Measurements from ENCODE around the gene SAE1. TPM values are rescaled to one million over a fixed set of nuclear protein-coding genes. Genes with fewer than 3 reads are reported as not detected.

Gene SAE1
- total RNA-seq (81.4 TPM), polyA plus RNA-seq (115 TPM)

GRCh38 chr19:47130589-47131227, at the start of gene SAE1:
SAE1 (plus strand) TSS chr19:47130835; CDS start chr19:47130931, 96 bp downstream.
- H3K27ac ChIP-seq (ENCODE audit: low read depth), result peak within 1 kb of the TSS; percentile 96
- H3K4me3 ChIP-seq (ENCODE audit: low read depth, low read length), result peak within 1 kb of the TSS; percentile 89
- peak; percentile 89 for DNase-seq (ENCODE audit: extremely low spot score)
- WGBS, result under 1% methylated on average over 51 of the region's 51 CpGs
- no peaks in the 10 kb centered on the region for H3K36me3 ChIP-seq (ENCODE audit: insufficient read depth)
- no peaks in the 10 kb centered on the region for H3K4me1 ChIP-seq (ENCODE audit: insufficient read depth)

GRCh38 chr19:47081095-47081494, 49.5 kb upstream of the SAE1 start:
- no peak for DNase-seq (ENCODE audit: extremely low spot score)
- H3K4me1 ChIP-seq (ENCODE audit: insufficient read depth), result no peaks in the 10 kb centered on the region
- no peak overlapping the region for H3K4me3 ChIP-seq (ENCODE audit: low read depth, low read length)
- H3K36me3 ChIP-seq (ENCODE audit: insufficient read depth), result no peaks in the 10 kb centered on the region
- no peak overlapping the region for H3K27ac ChIP-seq (ENCODE audit: low read depth)
- 85% methylated on average over 6 of the region's 6 CpGs for WGBS

- WGBS, result 97% methylated on average over 5 of the region's 5 CpGs
- no peak for DNase-seq (ENCODE audit: extremely low spot score)
- H3K4me3 ChIP-seq (ENCODE audit: low read depth, low read length), result no peak overlapping the region
These were observed 48.1 kb upstream of the SAE1 start for GRCh38 chr19:47082493-47082892.

GRCh38 chr19:47084879-47085439, 45.7 kb upstream of the SAE1 start:
- H3K36me3 ChIP-seq (ENCODE audit: insufficient read depth), result no peaks in the 10 kb centered on the region
- 93% methylated on average over 24 of the region's 24 CpGs for whole genome bisulfite sequencing
- DNase-seq (ENCODE audit: extremely low spot score), result no peak
- H3K27ac ChIP-seq (ENCODE audit: low read depth), result no peak overlapping the region
- no peaks in the 10 kb centered on the region for H3K4me1 ChIP-seq (ENCODE audit: insufficient read depth)
- H3K4me3 ChIP-seq (ENCODE audit: low read depth, low read length), result no peak overlapping the region

More at GRCh38 chr19:47082493-47082892, 48.1 kb upstream of the SAE1 start:
- Histone ChIP-seq H3K4me1 (ENCODE audit: insufficient read depth) (no peaks in the 10 kb centered on the region), H3K27ac (ENCODE audit: low read depth) (no peak overlapping the region), H3K36me3 (ENCODE audit: insufficient read depth) (no peaks in the 10 kb centered on the region)

- no peak for DNase-seq (ENCODE audit: extremely low spot score)
- Histone ChIP-seq H3K4me3 (ENCODE audit: low read depth, low read length) (no peak overlapping the region), H3K36me3 (ENCODE audit: insufficient read depth) (no peaks in the 10 kb centered on the region), H3K4me1 (ENCODE audit: insufficient read depth) (no peaks in the 10 kb centered on the region), H3K27ac (ENCODE audit: low read depth) (no peak overlapping the region)
- WGBS, result 96% methylated on average over 17 of the region's 17 CpGs
These were observed 44.4 kb upstream of the SAE1 start for GRCh38 chr19:47086280-47086679.

- no peak overlapping the region for H3K27ac ChIP-seq (ENCODE audit: low read depth)
- no peaks in the 10 kb centered on the region for H3K36me3 ChIP-seq (ENCODE audit: insufficient read depth)
- 95% methylated on average over 21 of the region's 21 CpGs for WGBS
- no peak overlapping the region for H3K4me3 ChIP-seq (ENCODE audit: low read depth, low read length)
- DNase-seq (ENCODE audit: extremely low spot score), result no peak
- H3K4me1 ChIP-seq (ENCODE audit: insufficient read depth), result no peaks in the 10 kb centered on the region
These were observed 40.8 kb upstream of the SAE1 start for GRCh38 chr19:47089767-47090350.

- Histone ChIP-seq H3K4me3 (ENCODE audit: low read depth, low read length) (no peak overlapping the region), H3K27ac (ENCODE audit: low read depth) (no peak overlapping the region), H3K4me1 (ENCODE audit: insufficient read depth) (peaks cover 3% of the 10 kb centered on the region), H3K36me3 (ENCODE audit: insufficient read depth) (no peaks in the 10 kb centered on the region)
- 76% methylated on average over 5 of the region's 5 CpGs for WGBS
- DNase-seq (ENCODE audit: extremely low spot score), result no peak
These were observed 37.4 kb upstream of the SAE1 start for GRCh38 chr19:47093254-47093653.

GRCh38 chr19:47093841-47094240, 36.8 kb upstream of the SAE1 start:
- WGBS, result 82% methylated on average over 10 of the region's 10 CpGs
- Histone ChIP-seq H3K27ac (ENCODE audit: low read depth) (peak overlapping the region; percentile 46), H3K4me1 (ENCODE audit: insufficient read depth) (peaks cover 3% of the 10 kb centered on the region), H3K4me3 (ENCODE audit: low read depth, low read length) (no peak overlapping the region), H3K36me3 (ENCODE audit: insufficient read depth) (no peaks in the 10 kb centered on the region)
- DNase-seq (ENCODE audit: extremely low spot score), result no peak

- no peaks in the 10 kb centered on the region for H3K36me3 ChIP-seq (ENCODE audit: insufficient read depth)
- H3K4me3 ChIP-seq (ENCODE audit: low read depth, low read length), result no peak overlapping the region
- H3K27ac ChIP-seq (ENCODE audit: low read depth), result peak overlapping the region; percentile 87
- DNase-seq (ENCODE audit: extremely low spot score), result no peak
- WGBS, result 72% methylated on average over 15 of the region's 15 CpGs
- H3K4me1 ChIP-seq (ENCODE audit: insufficient read depth), result peaks cover 3% of the 10 kb centered on the region
These were observed 35.8 kb upstream of the SAE1 start for GRCh38 chr19:47094557-47095475.

- DNase-seq (ENCODE audit: extremely low spot score), result no peak
- no peaks in the 10 kb centered on the region for H3K36me3 ChIP-seq (ENCODE audit: insufficient read depth)
- WGBS, result 63% methylated on average over 9 of the region's 9 CpGs
- H3K4me3 ChIP-seq (ENCODE audit: low read depth, low read length), result no peak overlapping the region
- H3K27ac ChIP-seq (ENCODE audit: low read depth), result peak overlapping the region; percentile 87
- H3K4me1 ChIP-seq (ENCODE audit: insufficient read depth), result peaks cover 3% of the 10 kb centered on the region
These were observed 35.0 kb upstream of the SAE1 start for GRCh38 chr19:47095476-47096099.

GRCh38 chr19:47096100-47096704, 34.4 kb upstream of the SAE1 start:
- no peaks in the 10 kb centered on the region for H3K36me3 ChIP-seq (ENCODE audit: insufficient read depth)
- peaks cover 3% of the 10 kb centered on the region for H3K4me1 ChIP-seq (ENCODE audit: insufficient read depth)
- DNase-seq (ENCODE audit: extremely low spot score), result no peak
- no peak overlapping the region for H3K4me3 ChIP-seq (ENCODE audit: low read depth, low read length)
- peak overlapping the region; percentile 76 for H3K27ac ChIP-seq (ENCODE audit: low read depth)
- WGBS, result 86% methylated on average over 12 of the region's 12 CpGs

- no peak overlapping the region for H3K4me3 ChIP-seq (ENCODE audit: low read depth, low read length)
- no peaks in the 10 kb centered on the region for H3K36me3 ChIP-seq (ENCODE audit: insufficient read depth)
- peaks cover 3% of the 10 kb centered on the region for H3K4me1 ChIP-seq (ENCODE audit: insufficient read depth)
- H3K27ac ChIP-seq (ENCODE audit: low read depth), result no peak overlapping the region
- 93% methylated on average over 9 of the region's 9 CpGs for WGBS
- DNase-seq (ENCODE audit: extremely low spot score), result no peak
These were observed 33.9 kb upstream of the SAE1 start for GRCh38 chr19:47096721-47097120.
